GM23338 (cell line): ENCODE results near the gene BTBD16. TPM values are rescaled to one million over a fixed set of nuclear protein-coding genes. Genes with fewer than 3 reads are reported as not detected.

Experiments
- ATAC-seq: fragments of 200-7000 bp; cut with Tn5 transposase; 3 replicates; pipeline ENCODE4 v1.9.1; 2020
- DNase-seq: peaks from one replicate; pipeline ENCODE4 v3.0.0-alpha.2; 2015; ENCODE audit warnings: low spot score
- H2AFZ ChIP-seq: fragments of 200-600 bp; sonication (generic); 2 replicates; pipeline ENCODE4 v1.8.0; 2016; ENCODE audit warnings: antibody characterized with exemption, mild to moderate bottlenecking, moderate library complexity
- H3F3A ChIP-seq: fragments of 200-600 bp; sonication (generic); replicated peaks from 2 replicates; pipeline ENCODE4 v1.8.0; 2017; ENCODE audit warnings: antibody characterized with exemption, mixed run types, low read depth
- H3K27ac ChIP-seq: fragments of 200-600 bp; sonication (generic); 2 replicates; pipeline ENCODE4 v1.6.1; 2016; ENCODE audit warnings: low read depth
- H3K27me3 ChIP-seq: fragments of 200-600 bp; sonication (generic); 2 replicates; pipeline ENCODE4 v1.8.0; 2016; ENCODE audit warnings: mild to moderate bottlenecking, mixed run types, moderate library complexity; ENCODE audit not compliant: insufficient read depth
- H3K36me3 ChIP-seq: fragments of 200-600 bp; sonication (generic); 2 replicates; pipeline ENCODE4 v1.8.0; 2016; ENCODE audit warnings: mild to moderate bottlenecking; ENCODE audit not compliant: insufficient read depth
- H3K4me1 ChIP-seq: fragments of 200-600 bp; sonication (generic); 2 replicates; pipeline ENCODE4 v1.8.0; 2016; ENCODE audit warnings: mild to moderate bottlenecking, moderate library complexity; ENCODE audit not compliant: insufficient read depth
- H3K4me2 ChIP-seq: fragments of 200-600 bp; sonication (generic); 2 replicates; pipeline ENCODE4 v1.7.1; 2017; ENCODE audit warnings: mixed run types
- H3K4me3 ChIP-seq: fragments of 200-600 bp; sonication (generic); 2 replicates; pipeline ENCODE4 v1.6.1; 2016; ENCODE audit warnings: mixed run types
- H3K79me2 ChIP-seq: fragments of 200-600 bp; sonication (generic); replicated peaks from 2 replicates; pipeline ENCODE4 v1.8.0; 2017; ENCODE audit warnings: mild to moderate bottlenecking; ENCODE audit not compliant: insufficient read depth
- H3K9me2 ChIP-seq: fragments of 200-600 bp; sonication (generic); 2 replicates; pipeline ENCODE4 v1.8.0; 2017; ENCODE audit not compliant: insufficient read depth
- H4K20me1 ChIP-seq: fragments of 200-600 bp; sonication (generic); replicated peaks from 2 replicates; pipeline ENCODE4 v1.8.0; 2017; ENCODE audit warnings: mild to moderate bottlenecking; ENCODE audit not compliant: insufficient read depth
- H3K27ac Mint-ChIP-seq: 2 replicates; pipeline ENCODE4 v1.8.0; 2020; ENCODE audit warnings: inconsistent platforms, mild to moderate bottlenecking, moderate library complexity, mixed read lengths
- H3K27me3 Mint-ChIP-seq: 3 replicates; pipeline ENCODE4 v1.8.0; 2022; ENCODE audit warnings: low read depth, mild to moderate bottlenecking, moderate library complexity, mixed read lengths, inconsistent platforms; ENCODE audit not compliant: insufficient read depth, poor library complexity
- H3K36me3 Mint-ChIP-seq: 3 replicates; pipeline ENCODE4 v1.8.0; 2021; ENCODE audit warnings: low read depth, mild to moderate bottlenecking, inconsistent platforms, moderate library complexity, mixed read lengths
- H3K4me1 Mint-ChIP-seq: 3 replicates; pipeline ENCODE4 v1.8.0; 2020; ENCODE audit warnings: mild to moderate bottlenecking, inconsistent platforms, mixed read lengths
- H3K4me3 Mint-ChIP-seq: 3 replicates; pipeline ENCODE4 v1.8.0; 2021; ENCODE audit warnings: moderate library complexity, mild to moderate bottlenecking, inconsistent platforms, mixed read lengths
- H3K9me3 Mint-ChIP-seq: 3 replicates; pipeline ENCODE4 v1.8.0; 2020; ENCODE audit warnings: moderate library complexity, mild to moderate bottlenecking, inconsistent platforms, mixed read lengths
- ETS1 ChIP-seq: IDR thresholded peaks from 2 replicates; pipeline ENCODE4 v1.6.1; 2016; ENCODE audit warnings: antibody characterized with exemption
- JUNB ChIP-seq: IDR thresholded peaks from one replicate; pipeline ENCODE4 v1.6.1; 2016; ENCODE audit warnings: antibody characterized with exemption; ENCODE audit not compliant: unreplicated experiment
- NANOG ChIP-seq: IDR thresholded peaks from 2 replicates; pipeline ENCODE4 v1.6.1; 2016; ENCODE audit warnings: antibody characterized with exemption, borderline replicate concordance
- POLR2AphosphoS5 ChIP-seq: IDR thresholded peaks from 2 replicates; pipeline ENCODE4 v1.6.1; 2016; ENCODE audit warnings: antibody characterized with exemption, low read depth
- REST ChIP-seq: IDR thresholded peaks from one replicate; pipeline ENCODE4 v1.6.1; 2018; ENCODE audit warnings: antibody characterized with exemption; ENCODE audit not compliant: unreplicated experiment
- STAT1 ChIP-seq: IDR thresholded peaks from one replicate; pipeline ENCODE4 v1.6.1; 2016; ENCODE audit warnings: antibody characterized with exemption; ENCODE audit not compliant: unreplicated experiment
- ZNF462 ChIP-seq: fragments of 250-450 bp; sonication (Bioruptor Pico); IDR thresholded peaks from 2 replicates; pipeline ENCODE4 v1.5.0; 2020; ENCODE audit warnings: mild to moderate bottlenecking, moderate library complexity
- polyA plus RNA-seq: library from polyadenylated mRNA; unstranded; fragments of >200 nt; fragmentation: Nextera tagmentation; extraction: Ambion mirVana; gene quantifications from 2 replicates; pipeline ENCODE4 v1.2.1, GENCODE V29; 2016
- total RNA-seq: library from RNA; depleted of rRNA; stranded (reverse); fragments of >200 nt; shearing (Covaris generic); gene quantifications from 2 replicates; pipeline ENCODE4 v1.2.3, GENCODE V29; 2014

The BTBD16 gene
- total and polyA plus RNA-seq, 2 experiments from 2014 or later: not detected

GRCh38 chr10:122307669-122308416 is 36.7 kb downstream of the BTBD16 start:
- Histone ChIP-seq H3K36me3 (no peaks in the 10 kb centered on the region), H3K4me3 (no peak overlapping the region), H3F3A (no peaks in the 10 kb centered on the region), H4K20me1 (no peaks in the 10 kb centered on the region), H3K27ac (no peak overlapping the region), H3K79me2 (no peaks in the 10 kb centered on the region), H3K4me2 (no peak overlapping the region), H3K27me3 (no peaks in the 10 kb centered on the region), H2AFZ (peak overlapping the region; percentile 93), H3K9me2 (no peaks in the 10 kb centered on the region), H3K4me1 (0 out of 2 replicates have a peak, but pooled peaks cover 2% of the 10 kb centered on the region)
- no peak overlapping the region for H3K27ac Mint-ChIP-seq
- H3K4me3 Mint-ChIP-seq: no peak overlapping the region
- H3K36me3 Mint-ChIP-seq: peaks cover 4% of the 10 kb centered on the region; the same call in 1 of the 3 replicates
- DNase-seq (no peak), ATAC-seq (no peak)
- TF ChIP-seq POLR2AphosphoS5 (no peak), JUNB (no peak), REST (no peak), STAT1 (no peak), NANOG (no peak)
- H3K27me3 Mint-ChIP-seq: peaks cover 2% of the 10 kb centered on the region
- peaks cover 17% of the 10 kb centered on the region for H3K4me1 Mint-ChIP-seq
- H3K9me3 Mint-ChIP-seq: peaks cover 8% of the 10 kb centered on the region

GRCh38 chr10:122308417-122309141 is 37.5 kb downstream of the BTBD16 start:
- ATAC-seq: no peak

More at GRCh38 chr10:122308417-122309141, 37.5 kb downstream of the BTBD16 start:
- H4K20me1 ChIP-seq: no peaks in the 10 kb centered on the region
- Mint-ChIP-seq H3K4me3 (no peak overlapping the region), H3K36me3 (peaks cover 4% of the 10 kb centered on the region; the same call in 1 of the 3 replicates), H3K27ac (no peak overlapping the region), H3K27me3 (peaks cover 2% of the 10 kb centered on the region), H3K9me3 (peaks cover 8% of the 10 kb centered on the region), H3K4me1 (peaks cover 17% of the 10 kb centered on the region)
- H3K79me2 ChIP-seq: no peaks in the 10 kb centered on the region
- H3K27ac ChIP-seq: no peak overlapping the region
- H2AFZ ChIP-seq: peak overlapping the region; percentile 93; the same call in 1 of the 2 replicates
- no peaks in the 10 kb centered on the region for H3K36me3 ChIP-seq
- H3K4me3 ChIP-seq: no peak overlapping the region
- no peak overlapping the region for H3K4me2 ChIP-seq
- no peaks in the 10 kb centered on the region for H3K9me2 ChIP-seq
- no peaks in the 10 kb centered on the region for H3F3A ChIP-seq
- TF ChIP-seq ZNF462 (CRISPR knock-in tag): no peak
- no peak for TF ChIP-seq NANOG
- no peak for TF ChIP-seq ETS1
- no peak for DNase-seq
- no peaks in the 10 kb centered on the region for H3K4me1 ChIP-seq
- no peaks in the 10 kb centered on the region for H3K27me3 ChIP-seq
